GM19238 (cell line): Measurements from ENCODE around the gene DNAJC11.

Experiments
- DNase-seq: peaks from one replicate; pipeline ENCODE4 v3.0.0; 2011; ENCODE audit warnings: low spot score; ENCODE audit not compliant: insufficient read length

DNAJC11 gene

GRCh38 chr1:6585841-6586240 lies 115.8 kb downstream of the DNAJC11 start:
- DNase-seq = no peak

- DNase-seq = no peak
Measured at GRCh38 chr1:6585081-6585722, 116.4 kb downstream of the DNAJC11 start.
